COLO668 (cell line): ENCODE measurements around the gene PAAF1.

Source experiments
- DNase-seq: peaks from one replicate; lab custom pipeline; 2025; ENCODE audit not compliant: unreplicated experiment; lab: John Stamatoyannopoulos, UW

PAAF1 gene

DNA sequence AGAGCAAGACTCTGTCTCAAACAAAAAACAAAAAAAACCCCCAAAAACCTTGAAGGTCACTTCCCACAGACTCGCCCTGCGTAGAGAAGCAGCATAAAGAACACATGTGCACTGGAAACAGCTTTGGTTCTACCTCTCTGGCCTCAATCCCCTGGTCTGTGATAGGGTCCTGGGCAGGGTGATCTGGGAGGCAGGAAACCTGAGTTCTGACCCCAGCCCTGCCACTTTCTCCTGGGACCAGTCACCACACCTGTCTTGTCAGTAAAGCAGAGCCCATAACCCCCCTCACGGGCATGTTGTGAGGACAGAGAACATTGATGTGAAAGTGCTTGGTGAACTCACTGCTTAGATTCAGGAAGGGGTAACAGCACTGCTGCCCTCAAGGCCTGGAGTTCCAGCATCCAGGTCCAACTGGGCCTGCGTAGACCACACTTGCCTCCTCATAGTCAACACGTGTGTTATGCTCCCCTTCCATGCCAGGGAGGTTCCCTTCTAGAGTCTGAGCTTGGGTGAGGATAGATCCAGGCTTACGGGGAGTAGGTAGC is 94.4 kb downstream of the PAAF1 start:
- DNase-seq, result no peak

GRCh38 chr11:73972187-73972586 is 95.4 kb downstream of the PAAF1 start:
- no peak for DNase-seq

GRCh38 chr11:73972620-73973449 is 96.0 kb downstream of the PAAF1 start:
- no peak for DNase-seq

GRCh38 chr11:73974604-73975478 is 98.0 kb downstream of the PAAF1 start:
- no peak for DNase-seq

DNA sequence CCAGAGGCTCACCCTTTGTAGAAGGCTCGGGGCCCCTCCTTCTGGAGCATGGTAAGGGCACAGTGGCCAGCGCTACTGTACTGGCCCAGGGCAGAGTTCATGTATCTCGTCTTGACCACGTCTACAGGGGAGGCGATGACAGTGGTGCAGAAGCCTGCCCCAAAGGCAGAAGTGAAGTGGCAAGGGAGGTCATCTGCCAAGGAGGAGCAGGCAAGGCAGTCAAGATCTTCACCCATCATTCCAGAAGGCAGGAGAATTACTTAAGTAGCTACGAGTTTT is 98.6 kb downstream of the PAAF1 start:
- DNase-seq, result no peak

DNA sequence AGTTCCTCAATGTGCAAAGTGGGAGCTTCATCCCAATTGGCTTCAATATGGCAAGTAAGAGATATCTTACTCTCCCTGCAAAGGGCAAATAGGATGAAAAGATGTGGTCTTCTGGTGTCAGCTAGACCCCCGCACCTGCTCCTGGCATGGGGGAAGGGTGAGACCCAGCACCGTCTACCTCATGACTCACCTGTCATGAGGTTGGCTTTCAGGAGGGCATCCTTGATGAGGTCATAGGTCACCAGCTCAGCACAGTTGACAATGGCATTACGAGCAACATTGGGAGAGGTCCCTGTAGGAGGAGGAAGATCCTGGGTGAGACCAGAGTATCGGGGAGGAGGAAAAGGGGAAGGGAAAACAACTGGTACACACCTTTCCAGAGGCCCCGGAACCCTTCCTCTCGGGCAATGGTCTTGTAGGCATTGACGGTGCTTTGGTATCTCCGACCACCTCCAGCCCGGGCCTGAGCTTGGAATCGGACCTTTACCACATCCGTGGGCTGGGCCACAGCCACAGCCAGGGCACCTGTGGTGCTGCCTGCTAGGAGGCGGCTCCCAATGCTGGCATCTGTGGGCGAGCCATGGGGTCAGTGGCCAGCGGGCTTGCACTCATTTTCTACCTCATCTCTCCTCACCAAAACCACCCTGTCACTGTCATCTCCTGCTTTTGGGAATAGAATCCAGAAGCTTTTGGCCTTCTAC is 99.8 kb downstream of the PAAF1 start:
- DNase-seq, result no peak

GRCh38 chr11:73977856-73978519 is 101.2 kb downstream of the PAAF1 start:
- DNase-seq, result no peak

GRCh38 chr11:73978576-73979086 is 101.8 kb downstream of the PAAF1 start:
- no peak for DNase-seq

DNA sequence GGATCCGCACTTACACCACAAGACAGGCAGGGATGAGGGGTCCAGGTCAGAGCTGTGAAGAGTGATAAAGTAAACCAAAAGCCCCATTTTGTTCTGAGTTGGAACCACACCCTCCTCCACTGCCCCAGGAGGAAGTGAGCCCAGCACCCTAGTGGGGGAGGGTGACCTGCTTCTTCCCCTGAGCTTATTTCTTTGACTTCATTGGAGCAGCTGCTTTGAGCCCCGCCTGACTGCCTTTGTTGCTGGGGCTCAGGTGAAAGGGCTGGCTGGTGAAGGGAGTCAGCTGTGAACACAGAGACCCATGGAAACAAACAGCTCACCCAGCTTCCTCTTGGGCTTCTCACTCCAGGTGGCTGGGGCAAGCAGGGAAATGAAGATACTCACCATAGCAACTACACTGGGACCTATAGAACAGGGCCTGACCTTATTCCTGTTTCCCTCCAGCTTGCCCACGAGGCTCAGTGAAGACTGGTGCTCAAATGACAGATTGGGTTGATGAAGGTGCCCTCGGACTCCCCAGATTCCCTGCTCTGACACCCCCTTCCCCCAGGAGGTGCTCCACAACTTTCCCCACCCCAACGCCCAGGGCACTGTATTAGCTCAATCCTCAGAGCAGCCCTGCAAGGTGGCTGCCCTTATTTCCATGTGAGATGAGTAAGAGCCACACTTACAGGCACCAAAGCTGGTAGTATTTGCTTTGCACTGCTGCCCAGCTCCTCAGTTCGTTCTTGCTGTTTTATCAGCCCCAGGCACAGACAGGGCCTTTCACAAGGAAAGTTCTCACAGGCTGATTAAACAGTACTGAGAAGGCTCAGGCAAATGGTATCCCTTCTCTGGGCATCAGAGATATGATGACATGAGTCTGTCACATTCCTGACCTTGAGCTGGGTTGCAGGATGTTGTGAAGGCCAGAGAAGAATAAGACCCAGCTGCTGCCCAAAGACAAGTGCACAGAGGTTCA is 103.5 kb downstream of the PAAF1 start:
- DNase-seq, result peak; percentile 84
